ENCODE measurements around the gene GPR78.

GPR78 gene

DNA sequence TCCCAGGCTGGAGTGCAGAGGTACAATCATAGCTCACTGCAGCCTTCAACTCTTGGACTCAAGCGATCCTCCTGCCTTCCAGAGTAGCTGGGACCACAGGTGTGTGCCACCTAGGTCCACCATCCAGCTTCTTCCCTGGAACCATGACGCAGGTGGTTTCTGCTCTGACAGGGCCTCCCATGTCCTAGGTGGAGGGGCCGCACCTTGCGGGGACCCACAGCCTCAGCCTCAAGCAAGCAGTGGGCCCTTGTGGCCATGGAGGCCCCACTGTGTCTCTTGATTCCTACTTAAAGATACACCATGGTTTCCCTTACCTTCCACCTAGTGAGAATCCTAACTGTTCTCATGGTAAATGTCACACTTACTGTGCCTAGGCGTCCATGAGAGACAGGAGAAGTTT lies 6.9 kb upstream of the GPR78 start:
- TF ChIP-seq ZNF16 (tag by site-specific recombination; IDR thresholded peaks at IDR 0.05; ENCODE audit: low read depth) = no peak
- TF ChIP-seq ZNF677 (tag by site-specific recombination; IDR thresholded peaks at IDR 0.05) = no peak
- no peak for TF ChIP-seq ZNF248 (tag by site-specific recombination; IDR thresholded peaks at IDR 0.05)
- no peak for TF ChIP-seq ZNF768 (tag by site-specific recombination; IDR thresholded peaks at IDR 0.05)
- no peak for TF ChIP-seq ZNF600 (tag by site-specific recombination; IDR thresholded peaks at IDR 0.05)
- no peak for TF ChIP-seq WT1 (tag by site-specific recombination; IDR thresholded peaks at IDR 0.05)
- no peak for TF ChIP-seq ZBTB48 (tag by site-specific recombination; IDR thresholded peaks at IDR 0.05)
- no peak for TF ChIP-seq ZNF394 (tag by site-specific recombination; IDR thresholded peaks at IDR 0.05; ENCODE audit: borderline replicate concordance)
- no peak for TF ChIP-seq SETDB1 (IDR thresholded peaks at IDR 0.05; ENCODE audit: insufficient read length, low read length)
- TF ChIP-seq ZNF561 (tag by site-specific recombination; IDR thresholded peaks at IDR 0.05; ENCODE audit: borderline replicate concordance) = no peak
- no peak for TF ChIP-seq ZNF658 (tag by site-specific recombination; IDR thresholded peaks at IDR 0.05)
- no peak for TF ChIP-seq OSR2 (tag by site-specific recombination; IDR thresholded peaks at IDR 0.05)
- TF ChIP-seq ZNF302 (tag by site-specific recombination; IDR thresholded peaks at IDR 0.05; ENCODE audit: low read depth) = no peak
- TF ChIP-seq ZNF354C (tag by site-specific recombination; IDR thresholded peaks at IDR 0.05; ENCODE audit: borderline replicate concordance, low read depth) = no peak
- no peak for TF ChIP-seq ZNF121 (tag by site-specific recombination; IDR thresholded peaks at IDR 0.05)

DNA sequence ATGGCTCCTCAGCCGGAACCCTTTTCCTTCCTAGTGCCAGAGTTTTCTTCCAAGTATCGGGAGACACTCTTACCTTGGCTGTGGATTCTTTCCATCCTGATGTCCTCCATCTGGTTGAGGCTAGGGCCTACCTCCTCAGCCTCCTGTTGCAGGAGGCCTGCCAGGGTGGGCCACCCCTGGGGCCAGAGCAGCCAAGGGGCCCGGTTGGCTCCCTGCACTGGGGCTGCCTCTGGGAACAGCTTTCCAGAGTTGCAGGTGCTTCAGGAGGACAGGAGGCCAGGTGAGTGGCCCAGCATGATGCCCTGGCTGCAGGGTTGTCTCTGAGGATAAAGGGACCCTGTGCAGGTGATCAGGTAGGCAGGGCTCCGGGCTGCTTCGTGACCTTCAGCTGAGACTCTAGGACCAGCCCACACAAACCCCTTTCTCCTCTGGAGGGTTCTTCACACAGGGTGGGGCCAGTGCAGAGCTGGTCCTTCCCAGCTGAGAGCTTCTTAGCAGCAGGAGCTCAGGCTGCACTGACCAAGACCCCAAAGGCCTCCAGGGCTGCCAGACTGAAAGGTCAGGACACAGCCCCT lies 5.3 kb upstream of the GPR78 start:
- ChIA-PET POLR2A (interaction anchor here (0.7 kb wide), 1 partner anchor 9 kb away, joined by 3 read pairs; no protein-coding TSS in a partner anchor), CTCF (no interaction called here)
- no peaks in the 10 kb centered on the region for H3K36me3 ChIP-seq (ENCODE audit: control insufficient read depth in 2 of 2, insufficient read depth in 1 of 2, low read length in 2 of 2)
- H3K27ac ChIP-seq (ENCODE audit: extremely low read depth, low read depth, low read length) = no peak overlapping the region
- no peak overlapping the region for H3K4me3 ChIP-seq (ENCODE audit: low read depth, low read length)
- H3K4me1 ChIP-seq (ENCODE audit: control insufficient read depth, insufficient read depth, low read length) = no peaks in the 10 kb centered on the region
- H3K9me3 ChIP-seq (ENCODE audit: control insufficient read depth, insufficient read depth, low read depth, low read length) = no peaks in the 10 kb centered on the region
- TF ChIP-seq RBAK (tag by site-specific recombination; IDR thresholded peaks at IDR 0.05) (no peak), ZSCAN16 (tag by site-specific recombination; IDR thresholded peaks at IDR 0.05) (no peak), ZNF76 (tag by site-specific recombination; IDR thresholded peaks at IDR 0.05; ENCODE audit: borderline replicate concordance, low read depth) (no peak), ZNF214 (tag by site-specific recombination; IDR thresholded peaks at IDR 0.05; ENCODE audit: borderline replicate concordance) (no peak), ZNF621 (tag by site-specific recombination; IDR thresholded peaks at IDR 0.05) (no peak), REPIN1 (tag by site-specific recombination; IDR thresholded peaks at IDR 0.05; ENCODE audit: low read depth) (no peak), ZNF555 (tag by site-specific recombination; conservative IDR thresholded peaks at IDR 0.05) (no peak)
- TF ChIP-seq, protein P1, sequence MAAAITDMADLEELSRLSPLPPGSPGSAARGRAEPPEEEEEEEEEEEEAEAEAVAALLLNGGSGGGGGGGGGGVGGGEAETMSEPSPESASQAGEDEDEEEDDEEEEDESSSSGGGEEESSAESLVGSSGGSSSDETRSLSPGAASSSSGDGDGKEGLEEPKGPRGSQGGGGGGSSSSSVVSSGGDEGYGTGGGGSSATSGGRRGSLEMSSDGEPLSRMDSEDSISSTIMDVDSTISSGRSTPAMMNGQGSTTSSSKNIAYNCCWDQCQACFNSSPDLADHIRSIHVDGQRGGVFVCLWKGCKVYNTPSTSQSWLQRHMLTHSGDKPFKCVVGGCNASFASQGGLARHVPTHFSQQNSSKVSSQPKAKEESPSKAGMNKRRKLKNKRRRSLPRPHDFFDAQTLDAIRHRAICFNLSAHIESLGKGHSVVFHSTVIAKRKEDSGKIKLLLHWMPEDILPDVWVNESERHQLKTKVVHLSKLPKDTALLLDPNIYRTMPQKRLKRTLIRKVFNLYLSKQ (tag by site-specific recombination; IDR thresholded peaks at IDR 0.05; ENCODE audit: borderline replicate concordance) = no peak

More for the DNA sequence above, 6.9 kb upstream of the GPR78 start:
- Histone ChIP-seq H3K36me3 (ENCODE audit: control insufficient read depth in 2 of 2, insufficient read depth in 1 of 2, low read length in 2 of 2) (no peaks in the 10 kb centered on the region), H3K4me3 (ENCODE audit: low read depth, low read length) (no peak overlapping the region), H3K9me3 (ENCODE audit: control insufficient read depth, insufficient read depth, low read depth, low read length) (no peaks in the 10 kb centered on the region), H3K4me1 (ENCODE audit: control insufficient read depth, insufficient read depth, low read length) (no peaks in the 10 kb centered on the region), H3K27ac (ENCODE audit: extremely low read depth, low read depth, low read length) (no peak overlapping the region)
- ChIA-PET POLR2A (no interaction called here), CTCF (interaction anchor here (1.2 kb wide), 1 partner anchor 24 kb away, joined by 3 read pairs; no protein-coding TSS in a partner anchor)

DNA sequence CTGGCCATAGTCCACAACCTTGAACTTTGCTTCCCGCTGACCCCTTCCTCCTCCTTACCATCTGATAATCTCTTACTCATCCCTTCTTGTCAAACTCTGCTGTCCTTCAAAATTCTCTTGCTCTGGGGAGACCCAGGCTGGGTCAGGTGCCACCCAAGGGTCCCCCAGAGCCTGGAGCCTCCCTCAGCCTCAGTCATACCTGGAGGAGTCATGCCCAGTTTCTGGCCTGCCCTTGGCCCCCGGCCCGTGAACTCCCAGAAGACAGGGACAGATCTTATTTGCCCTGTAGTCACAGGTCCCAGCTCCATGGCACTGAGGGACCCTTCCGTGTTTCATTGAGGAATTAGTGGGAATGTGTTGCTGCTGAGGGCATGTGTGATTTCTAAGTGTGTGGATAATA lies 4.7 kb upstream of the GPR78 start:
- POLR2A ChIA-PET = interaction anchor here (0.7 kb wide), 1 partner anchor 10 kb away, joined by 3 read pairs; no protein-coding TSS in a partner anchor
- H3K9me3 ChIP-seq (ENCODE audit: control insufficient read depth, insufficient read depth, low read depth, low read length) = no peaks in the 10 kb centered on the region
- H3K27ac ChIP-seq (ENCODE audit: extremely low read depth, low read depth, low read length) = no peak overlapping the region
- no peak overlapping the region for H3K4me3 ChIP-seq (ENCODE audit: low read depth, low read length)
- no peaks in the 10 kb centered on the region for H3K4me1 ChIP-seq (ENCODE audit: control insufficient read depth, insufficient read depth, low read length)
- H3K36me3 ChIP-seq (ENCODE audit: control insufficient read depth in 2 of 2, insufficient read depth in 1 of 2, low read length in 2 of 2) = no peaks in the 10 kb centered on the region
- CTCF ChIA-PET = no interaction called here
- TF ChIP-seq ZNF114 (tag by site-specific recombination; IDR thresholded peaks at IDR 0.05) = no peak
- TF ChIP-seq ZNF701 (tag by site-specific recombination; IDR thresholded peaks at IDR 0.05) = no peak
- TF ChIP-seq KLF10 (tag by site-specific recombination; IDR thresholded peaks at IDR 0.05) = no peak
- TF ChIP-seq ZNF658 (tag by site-specific recombination; IDR thresholded peaks at IDR 0.05) = no peak
- no peak for TF ChIP-seq ZNF350 (tag by site-specific recombination; IDR thresholded peaks at IDR 0.05)
- TF ChIP-seq SETDB1 (IDR thresholded peaks at IDR 0.05; ENCODE audit: insufficient read length, low read length) = no peak
- no peak for TF ChIP-seq ZNF146 (tag by site-specific recombination; IDR thresholded peaks at IDR 0.05)
- no peak for TF ChIP-seq CTCF (tag by site-specific recombination; IDR thresholded peaks at IDR 0.05)
- no peak for TF ChIP-seq ZNF510 (tag by site-specific recombination; IDR thresholded peaks at IDR 0.05; ENCODE audit: insufficient replicate concordance)

All from HEK293 (cell line).